ENCODE data around the gene METAP1D.

The METAP1D gene

GRCh38 chr2:172094294-172095145 lies 94.8 kb downstream of the METAP1D start:
- H3K27me3 ChIP-seq (ENCODE audit: insufficient read depth, low read depth, severe bottlenecking), result peaks cover 93% of the 10 kb centered on the region
- no peaks in the 10 kb centered on the region for H3K9me3 ChIP-seq (ENCODE audit: severe bottlenecking)
- no peaks in the 10 kb centered on the region for H3K36me3 ChIP-seq
- no peak for DNase-seq
- peak overlapping the region; percentile 47 for H3K4me3 ChIP-seq (ENCODE audit: low read depth, low read length)
- TF ChIP-seq CTCF (IDR thresholded peaks at IDR 0.05; ENCODE audit: low read depth, low read length), result no peak
- H3K27ac ChIP-seq, result no peak overlapping the region

GRCh38 chr2:172095146-172095904 lies 95.6 kb downstream of the METAP1D start:
- H3K9me3 ChIP-seq (ENCODE audit: severe bottlenecking), result no peaks in the 10 kb centered on the region
- no peak overlapping the region for H3K27ac ChIP-seq
- H3K36me3 ChIP-seq, result no peaks in the 10 kb centered on the region
- peaks cover 94% of the 10 kb centered on the region for H3K27me3 ChIP-seq (ENCODE audit: insufficient read depth, low read depth, severe bottlenecking)
- no peak for DNase-seq
- no peak for TF ChIP-seq CTCF (IDR thresholded peaks at IDR 0.05; ENCODE audit: low read depth, low read length)
- peak overlapping the region; percentile 47 for H3K4me3 ChIP-seq (ENCODE audit: low read depth, low read length)

- H3K4me3 ChIP-seq (ENCODE audit: low read depth, low read length), result peak overlapping the region; percentile 47
- peaks cover 98% of the 10 kb centered on the region for H3K27me3 ChIP-seq (ENCODE audit: insufficient read depth, low read depth, severe bottlenecking)
- peak; percentile 51 for TF ChIP-seq CTCF (IDR thresholded peaks at IDR 0.05; ENCODE audit: low read depth, low read length)
- no peak for DNase-seq
- H3K9me3 ChIP-seq (ENCODE audit: severe bottlenecking), result no peaks in the 10 kb centered on the region
- no peaks in the 10 kb centered on the region for H3K36me3 ChIP-seq
- no peak overlapping the region for H3K27ac ChIP-seq
Observed at GRCh38 chr2:172095905-172096625, 96.3 kb downstream of the METAP1D start.

- Histone ChIP-seq H3K36me3 (no peaks in the 10 kb centered on the region), H3K9me3 (ENCODE audit: severe bottlenecking) (no peaks in the 10 kb centered on the region), H3K27me3 (ENCODE audit: insufficient read depth, low read depth, severe bottlenecking) (peaks cover 100% of the 10 kb centered on the region), H3K4me3 (ENCODE audit: low read depth, low read length) (peak overlapping the region; percentile 47), H3K27ac (no peak overlapping the region)
- TF ChIP-seq CTCF (IDR thresholded peaks at IDR 0.05; ENCODE audit: low read depth, low read length), result no peak
- DNase-seq, result no peak
Observed at GRCh38 chr2:172096626-172097547, 97.1 kb downstream of the METAP1D start.

- H3K27ac ChIP-seq, result no peak overlapping the region
- no peak for DNase-seq
- no peaks in the 10 kb centered on the region for H3K9me3 ChIP-seq (ENCODE audit: severe bottlenecking)
- no peak for TF ChIP-seq CTCF (IDR thresholded peaks at IDR 0.05; ENCODE audit: low read depth, low read length)
- H3K4me3 ChIP-seq (ENCODE audit: low read depth, low read length), result no peak overlapping the region
- H3K36me3 ChIP-seq, result no peaks in the 10 kb centered on the region
- peaks cover 97% of the 10 kb centered on the region for H3K27me3 ChIP-seq (ENCODE audit: insufficient read depth, low read depth, severe bottlenecking)
Observed at GRCh38 chr2:172097557-172098131, 97.9 kb downstream of the METAP1D start.

Data from WERI-Rb-1 (cell line).